Measurements from ENCODE around the gene NFIB.

- TF ChIP-seq CTCF (IDR thresholded peaks at IDR 0.05) (no peak), EZH2 (IDR thresholded peaks at IDR 0.05) (no peak)
These were observed 36.7 kb downstream of the NFIB start for GRCh38 chr9:14277244-14277643.
